ENCODE measurements around the gene SAC3D1. TPM values are rescaled to one million over a fixed set of nuclear protein-coding genes. Genes with fewer than 3 reads are reported as not detected.
A peak's percentile ranks its signal among the peaks of the same experiment; 100 is the strongest.
"Not testable (repeated sequence)": the region's sequence is repeated elsewhere in the genome, so short reads cannot be mapped to it uniquely, and the experiment has no call there.

SAC3D1 gene
- total RNA-seq, 1 donor from 2014 or later = 12.6 TPM

GRCh38 chr11:65017937-65018336 lies 23.1 kb upstream of the SAC3D1 start:
- intact Hi-C loops (cut with DNase I) = no loop called here
- ATAC-seq (no peak), DNase-seq (no peak)
- TF ChIP-seq CTCF (IDR thresholded peaks at IDR 0.05) = no peak
- H3K9me3 ChIP-seq = no peaks in the 10 kb centered on the region
- no peak overlapping the region for H3K4me3 ChIP-seq
- H3K27ac ChIP-seq = no peak overlapping the region
- no peaks in the 10 kb centered on the region for H3K27me3 ChIP-seq (ENCODE audit: low read depth)
- peaks cover 13% of the 10 kb centered on the region for H3K4me1 ChIP-seq
- peaks cover 43% of the 10 kb centered on the region for H3K36me3 ChIP-seq

- Histone ChIP-seq H3K27me3 (ENCODE audit: low read depth) (no peaks in the 10 kb centered on the region), H3K4me1 (peaks cover 6% of the 10 kb centered on the region), H3K27ac (no peak overlapping the region), H3K4me3 (no peak overlapping the region), H3K36me3 (peaks cover 43% of the 10 kb centered on the region), H3K9me3 (no peaks in the 10 kb centered on the region)
- no peak for TF ChIP-seq CTCF (IDR thresholded peaks at IDR 0.05)
- intact Hi-C loops (cut with DNase I) = no loop called here
- ATAC-seq (no peak), DNase-seq (no peak)
These were observed 21.2 kb upstream of the SAC3D1 start for GRCh38 chr11:65019824-65020223.

GRCh38 chr11:65021003-65021402 lies 20.0 kb upstream of the SAC3D1 start:
- Histone ChIP-seq H3K27ac (no peak overlapping the region), H3K4me1 (no peaks in the 10 kb centered on the region), H3K36me3 (peaks cover 43% of the 10 kb centered on the region), H3K4me3 (no peak overlapping the region), H3K9me3 (no peaks in the 10 kb centered on the region), H3K27me3 (ENCODE audit: low read depth) (no peaks in the 10 kb centered on the region)
- TF ChIP-seq CTCF (IDR thresholded peaks at IDR 0.05) = no peak
- DNase-seq (no peak), ATAC-seq (no peak)
- intact Hi-C loops (cut with DNase I) = no loop called here

- intact Hi-C loops (cut with DNase I) = no loop called here
- Histone ChIP-seq H3K4me1 (no peaks in the 10 kb centered on the region), H3K4me3 (no peak overlapping the region), H3K9me3 (no peaks in the 10 kb centered on the region), H3K27me3 (ENCODE audit: low read depth) (no peaks in the 10 kb centered on the region), H3K36me3 (peaks cover 43% of the 10 kb centered on the region), H3K27ac (no peak overlapping the region)
- DNase-seq (no peak), ATAC-seq (no peak)
- no peak for TF ChIP-seq CTCF (IDR thresholded peaks at IDR 0.05)
These were observed 19.5 kb upstream of the SAC3D1 start for GRCh38 chr11:65021509-65021908.

- ATAC-seq; H3K27ac ChIP-seq; H3K9me3 ChIP-seq; H3K4me3 ChIP-seq; DNase-seq; intact Hi-C loops (cut with DNase I); H3K27me3 ChIP-seq (ENCODE audit: low read depth): not testable (repeated sequence)
- H3K4me1 ChIP-seq = peaks cover 14% of the 10 kb centered on the region
- peaks cover 36% of the 10 kb centered on the region for H3K36me3 ChIP-seq
These were observed 17.5 kb upstream of the SAC3D1 start for GRCh38 chr11:65023502-65023901.

GRCh38 chr11:65026810-65027209 lies 14.2 kb upstream of the SAC3D1 start:
- H3K27ac ChIP-seq = peak overlapping the region; percentile 83
- no peaks in the 10 kb centered on the region for H3K27me3 ChIP-seq (ENCODE audit: low read depth)
- TF ChIP-seq CTCF (IDR thresholded peaks at IDR 0.05) = no peak
- peaks cover 12% of the 10 kb centered on the region for H3K36me3 ChIP-seq
- intact Hi-C loops (cut with DNase I) = no loop called here
- peak overlapping the region; percentile 63 for H3K4me3 ChIP-seq
- H3K4me1 ChIP-seq = peaks cover 21% of the 10 kb centered on the region
- no peak for ATAC-seq
- no peak for DNase-seq
- H3K9me3 ChIP-seq = no peaks in the 10 kb centered on the region
